Activated B cell treated with CpG ODN at 0.5 μM for 24 hours (primary cell): Measurements from ENCODE around the gene TUNAR. TPM values are rescaled to one million over a fixed set of nuclear protein-coding genes. Genes with fewer than 3 reads are reported as not detected.

ENCODE experiments used
- ATAC-seq: fragments of 200-7000 bp; cut with Tn5 transposase; one replicate; pipeline ENCODE4 v1.10.0; 2021; ENCODE audit warnings: low read depth, mild to moderate bottlenecking, moderate library complexity
- CTCF ChIA-PET: fragments of 350-600 bp; sonication (Branson Sonifier 250); formaldehyde crosslinking; loops from one replicate; lab custom pipeline; 2021; ENCODE audit warnings: antibody characterized with exemption; lab: Charles Lee
- POLR2A ChIA-PET: fragments of 350-600 bp; sonication (Branson Sonifier 250); formaldehyde crosslinking; loops from one replicate; lab custom pipeline; 2021; ENCODE audit warnings: antibody characterized with exemption; lab: Charles Lee
- DNase-seq: peaks from one replicate; pipeline ENCODE4 v3.0.0; 2022
- H3K27ac Mint-ChIP-seq: one replicate; pipeline ENCODE4 v1.8.0; 2020; ENCODE audit warnings: mixed read lengths
- H3K27me3 Mint-ChIP-seq: one replicate; pipeline ENCODE4 v1.8.0; 2021; ENCODE audit warnings: mixed read lengths
- H3K36me3 Mint-ChIP-seq: one replicate; pipeline ENCODE4 v1.8.0; 2021; ENCODE audit warnings: low read depth, mixed read lengths
- H3K4me1 Mint-ChIP-seq: one replicate; pipeline ENCODE4 v1.8.0; 2021; ENCODE audit warnings: mixed read lengths
- H3K4me3 Mint-ChIP-seq: one replicate; pipeline ENCODE4 v1.8.0; 2020; ENCODE audit warnings: mild to moderate bottlenecking, mixed read lengths
- H3K9me3 Mint-ChIP-seq: one replicate; pipeline ENCODE4 v1.8.0; 2020; ENCODE audit warnings: mixed read lengths
- CTCF ChIP-seq: fragments of 200-600 bp; IDR thresholded peaks from one replicate; pipeline ENCODE4 v1.8.0; 2022; ENCODE audit warnings: antibody characterized with exemption, mild to moderate bottlenecking
- intact Hi-C: fragments of 100-400 bp; cut with micrococcal nuclease; formaldehyde crosslinking; loops from one replicate; pipeline ENCODE4 v1.15.1; 2024
- total RNA-seq: library from RNA; stranded (reverse); gene quantifications from 2 replicates; pipeline ENCODE4 v1.2.3, GENCODE V29; 2022

The TUNAR gene
- total RNA-seq, 1 donor from 2014 or later = 0.40 TPM

- no peaks in the 10 kb centered on the region for H3K9me3 Mint-ChIP-seq
- H3K4me3 Mint-ChIP-seq = no peak overlapping the region
- ChIA-PET POLR2A (interaction anchor here (0.5 kb wide), 1 partner anchor 26 kb away, joined by 4 read pairs; no protein-coding TSS in a partner anchor), CTCF (no interaction called here)
- no peaks in the 10 kb centered on the region for H3K36me3 Mint-ChIP-seq
- ATAC-seq (no peak), DNase-seq (no peak)
- H3K27ac Mint-ChIP-seq = no peak overlapping the region
- no peak for TF ChIP-seq CTCF
- no peaks in the 10 kb centered on the region for H3K4me1 Mint-ChIP-seq
- intact Hi-C loops = no loop called here
- peaks cover 5% of the 10 kb centered on the region for H3K27me3 Mint-ChIP-seq
Measured at GRCh38 chr14:95918466-95918865, 41.8 kb downstream of the TUNAR start.

GRCh38 chr14:95920769-95921438 lies 44.3 kb downstream of the TUNAR start:
- H3K27me3 Mint-ChIP-seq = peaks cover 6% of the 10 kb centered on the region
- no peak for ATAC-seq

GRCh38 chr14:95922080-95922479 lies 45.4 kb downstream of the TUNAR start:
- intact Hi-C loops = loop anchor here (10.0 kb wide), 1 partner anchor 67 kb away; no protein-coding TSS in a partner anchor
- no peaks in the 10 kb centered on the region for H3K4me1 Mint-ChIP-seq
- no peak overlapping the region for H3K4me3 Mint-ChIP-seq
- H3K27ac Mint-ChIP-seq = no peak overlapping the region
- DNase-seq (no peak), ATAC-seq (no peak)
- ChIA-PET POLR2A (no interaction called here), CTCF (no interaction called here)
- TF ChIP-seq CTCF = no peak
- H3K9me3 Mint-ChIP-seq = no peaks in the 10 kb centered on the region
- no peaks in the 10 kb centered on the region for H3K36me3 Mint-ChIP-seq
- H3K27me3 Mint-ChIP-seq = peaks cover 8% of the 10 kb centered on the region

More at GRCh38 chr14:95920769-95921438, 44.3 kb downstream of the TUNAR start:
- intact Hi-C loops = loop anchor here (10.0 kb wide), 1 partner anchor 66 kb away; no protein-coding TSS in a partner anchor
- H3K36me3 Mint-ChIP-seq = no peaks in the 10 kb centered on the region
- POLR2A ChIA-PET = no interaction called here
- TF ChIP-seq CTCF = no peak
- DNase-seq = no peak
- no peak overlapping the region for H3K4me3 Mint-ChIP-seq
- CTCF ChIA-PET = no interaction called here
- no peak overlapping the region for H3K27ac Mint-ChIP-seq
- H3K4me1 Mint-ChIP-seq = no peaks in the 10 kb centered on the region
- H3K9me3 Mint-ChIP-seq = no peaks in the 10 kb centered on the region

GRCh38 chr14:95928751-95929150 lies 52.1 kb downstream of the TUNAR start:
- Mint-ChIP-seq H3K4me3 (no peak overlapping the region), H3K9me3 (no peaks in the 10 kb centered on the region), H3K27me3 (peaks cover 15% of the 10 kb centered on the region), H3K4me1 (no peaks in the 10 kb centered on the region), H3K36me3 (no peaks in the 10 kb centered on the region), H3K27ac (no peak overlapping the region)
- DNase-seq (no peak), ATAC-seq (no peak)
- ChIA-PET POLR2A (no interaction called here), CTCF (no interaction called here)
- no peak for TF ChIP-seq CTCF
- intact Hi-C loops = loop anchor here (10.0 kb wide), 1 partner anchor 74 kb away; no protein-coding TSS in a partner anchor

- intact Hi-C loops = no loop called here
- TF ChIP-seq CTCF = no peak
- POLR2A ChIA-PET = no interaction called here
- Mint-ChIP-seq H3K36me3 (no peaks in the 10 kb centered on the region), H3K9me3 (no peaks in the 10 kb centered on the region), H3K27ac (no peak overlapping the region), H3K4me1 (no peaks in the 10 kb centered on the region), H3K27me3 (peaks cover 13% of the 10 kb centered on the region), H3K4me3 (no peak overlapping the region)
- DNase-seq = no peak
- no peak for ATAC-seq
- CTCF ChIA-PET = no interaction called here
Measured at GRCh38 chr14:95931384-95931783, 54.8 kb downstream of the TUNAR start.
